GM12892 (cell line): ENCODE data around the gene GLOD4.

Experiments
- DNase-seq: peaks from one replicate; pipeline ENCODE4 v3.0.0; 2011; ENCODE audit not compliant: insufficient read length
- FAIRE-seq: peaks from 2 replicates; lab custom pipeline; 2011; peaks lifted over from hg19 to GRCh38; lab: Jason Lieb, UNC
- POLR2A ChIP-seq: IDR thresholded peaks from 2 replicates; pipeline ENCODE4 v1.6.1; 2011; ENCODE audit warnings: low read depth, low read length, control low read depth
- POLR2AphosphoS5 ChIP-seq: IDR thresholded peaks from 2 replicates; pipeline ENCODE4 v1.6.1; 2011; ENCODE audit warnings: low read depth, low read length, control low read depth
- TAF1 ChIP-seq: IDR thresholded peaks from 2 replicates; pipeline ENCODE4 v1.6.1; 2011; ENCODE audit warnings: low read depth, mild to moderate bottlenecking, control low read depth, low read length, borderline replicate concordance

The GLOD4 gene

GRCh38 chr17:743139-743538 is 38.9 kb downstream of the GLOD4 start:
- TF ChIP-seq POLR2A (no peak), TAF1 (no peak), POLR2AphosphoS5 (peak; percentile 32; the same call in 1 of the 2 replicates)
- DNase-seq (no peak), FAIRE-seq (no peak)

GRCh38 chr17:742147-742793 is 39.8 kb downstream of the GLOD4 start:
- TF ChIP-seq POLR2AphosphoS5 (peak; percentile 26; the same call in 1 of the 2 replicates), TAF1 (no peak), POLR2A (peak; percentile 62; the same call in 1 of the 2 replicates)
- no peak for FAIRE-seq

DNA sequence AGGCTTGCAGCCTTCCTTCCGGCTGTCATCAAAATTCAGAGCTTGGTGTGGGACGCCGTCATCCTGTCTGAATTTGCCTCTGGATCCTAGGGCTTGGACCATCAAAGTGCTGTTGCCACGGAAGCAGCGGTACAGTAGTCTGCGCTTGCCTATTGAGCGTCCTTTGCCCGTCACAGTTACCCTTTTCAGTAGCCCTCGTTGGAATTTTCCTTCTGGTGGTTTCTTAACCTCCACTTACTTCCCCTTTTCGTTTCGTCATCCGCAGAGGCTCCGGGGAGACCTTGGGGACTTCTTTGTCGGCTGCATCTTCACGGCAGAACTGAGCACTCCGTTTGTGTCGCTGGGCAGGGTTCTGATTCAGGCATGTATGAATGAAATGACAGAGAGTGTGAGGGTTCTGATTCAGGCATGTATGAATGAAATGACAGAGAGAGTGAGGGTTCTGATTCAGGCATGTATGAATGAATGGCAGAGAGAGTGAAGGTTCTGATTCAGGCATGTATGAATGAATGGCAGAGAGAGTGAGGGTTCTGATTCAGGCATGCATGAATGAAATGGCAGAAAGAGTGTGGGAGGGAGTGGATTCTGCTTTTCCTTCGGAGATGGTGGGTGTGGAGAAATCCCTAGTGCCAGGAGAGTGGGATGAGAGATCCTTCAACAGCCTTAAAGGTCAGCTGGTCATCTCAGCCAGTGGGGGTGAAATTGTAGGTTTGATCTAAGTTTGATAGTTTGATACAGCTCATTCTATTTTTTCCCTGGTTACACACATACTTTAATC is 41.7 kb downstream of the GLOD4 start:
- DNase-seq (peak; percentile 49), FAIRE-seq (peak; percentile 96)
- TF ChIP-seq POLR2A: peak; percentile 49; the same call in 1 of the 2 replicates
- TF ChIP-seq TAF1: no peak
- TF ChIP-seq POLR2AphosphoS5: no peak

More at GRCh38 chr17:742147-742793, 39.8 kb downstream of the GLOD4 start:
- DNase-seq: no peak

- no peak for FAIRE-seq
- TF ChIP-seq TAF1 (no peak), POLR2A (no peak), POLR2AphosphoS5 (no peak)
- DNase-seq: no peak
Observed at GRCh38 chr17:737561-738113, 44.4 kb downstream of the GLOD4 start.

DNA sequence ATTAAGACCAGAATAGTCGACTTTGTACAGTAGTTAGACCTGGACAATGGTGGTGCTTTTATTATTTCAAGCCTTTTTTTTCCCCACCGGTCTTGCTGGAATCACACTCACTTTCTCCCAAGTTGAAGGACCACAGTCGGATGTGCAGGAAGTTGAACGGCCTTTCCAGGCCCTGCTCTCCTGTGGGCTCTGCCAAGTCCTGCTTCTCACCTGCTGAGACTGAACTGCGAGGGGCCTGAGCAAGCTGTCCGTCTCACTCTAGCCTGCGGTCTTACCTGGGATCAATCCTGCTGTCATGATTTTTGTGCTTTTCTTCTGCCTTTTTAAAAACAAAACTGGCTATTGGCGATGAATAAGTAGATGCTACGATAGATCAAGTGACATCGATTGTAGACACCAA is 48.3 kb downstream of the GLOD4 start:
- FAIRE-seq (no peak), DNase-seq (no peak)
- TF ChIP-seq TAF1: no peak
- no peak for TF ChIP-seq POLR2A
- TF ChIP-seq POLR2AphosphoS5: no peak

GRCh38 chr17:732902-733720 is 49.0 kb downstream of the GLOD4 start:
- FAIRE-seq: peak; percentile 91

GRCh38 chr17:732067-732901 is 49.8 kb downstream of the GLOD4 start, which contains the start of gene TLCD3A:
Gene TLCD3A, plus strand, starts transcription at chr17:732596. Its CDS starts 52 bp downstream, at chr17:732648.
- 0 out of 2 replicates have a peak, but pooled peaks have one; percentile 24 for TF ChIP-seq POLR2AphosphoS5
- no peak for TF ChIP-seq POLR2A
- DNase-seq: peak; percentile 65

More at GRCh38 chr17:732902-733720, 49.0 kb downstream of the GLOD4 start:
- TF ChIP-seq POLR2AphosphoS5: no peak
- no peak; the same call in 1 of the 2 replicates for TF ChIP-seq POLR2A
- no peak for TF ChIP-seq TAF1
- DNase-seq: peak; percentile 42

DNA sequence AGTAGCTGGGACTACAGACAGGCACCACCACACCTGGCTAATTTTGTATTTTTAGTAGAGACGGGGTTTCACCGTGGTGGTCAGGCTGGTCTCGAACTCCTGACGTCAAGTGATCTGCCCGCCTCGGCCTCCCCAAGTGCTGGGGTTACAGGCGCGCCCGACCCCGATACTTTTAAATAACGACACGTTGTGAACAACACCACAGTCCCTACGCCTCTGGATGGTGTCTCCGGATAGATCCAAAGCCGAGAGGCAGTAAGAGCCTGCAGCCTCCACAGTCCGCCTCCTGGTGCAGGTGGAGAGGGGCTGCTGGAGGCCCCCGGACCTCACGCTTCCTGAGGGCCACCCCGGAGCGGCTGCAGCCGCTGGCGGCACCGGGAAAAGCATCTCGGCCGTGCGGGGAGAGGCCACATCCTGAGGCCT is 50.4 kb downstream of the GLOD4 start:
- DNase-seq (no peak), FAIRE-seq (no peak)
- TF ChIP-seq POLR2A (no peak), TAF1 (no peak), POLR2AphosphoS5 (no peak)

More at GRCh38 chr17:732067-732901, 49.8 kb downstream of the GLOD4 start, which contains the start of gene TLCD3A:
- no peak for FAIRE-seq

DNA sequence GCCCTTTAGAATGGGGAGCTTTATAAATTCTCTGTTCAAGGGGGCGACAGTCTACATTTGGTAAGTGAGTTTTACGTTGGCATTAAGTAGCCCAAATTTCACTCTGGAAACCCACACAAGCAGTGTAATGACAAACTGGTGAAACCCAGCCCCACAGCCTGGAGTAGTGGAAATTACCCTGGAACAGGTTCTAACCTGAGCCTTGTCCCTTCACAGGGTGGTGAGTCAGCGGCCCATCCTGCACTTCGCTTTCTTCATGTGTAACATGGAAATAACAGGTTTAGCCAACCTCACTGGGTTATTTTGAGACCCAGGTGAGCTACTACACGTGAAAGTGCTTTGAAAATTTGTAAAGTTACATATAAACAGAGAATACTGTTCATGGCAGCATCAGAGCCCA is 53.2 kb downstream of the GLOD4 start:
- no peak for DNase-seq
- no peak for TF ChIP-seq TAF1
- no peak for TF ChIP-seq POLR2AphosphoS5
- no peak for TF ChIP-seq POLR2A
- no peak for FAIRE-seq

DNA sequence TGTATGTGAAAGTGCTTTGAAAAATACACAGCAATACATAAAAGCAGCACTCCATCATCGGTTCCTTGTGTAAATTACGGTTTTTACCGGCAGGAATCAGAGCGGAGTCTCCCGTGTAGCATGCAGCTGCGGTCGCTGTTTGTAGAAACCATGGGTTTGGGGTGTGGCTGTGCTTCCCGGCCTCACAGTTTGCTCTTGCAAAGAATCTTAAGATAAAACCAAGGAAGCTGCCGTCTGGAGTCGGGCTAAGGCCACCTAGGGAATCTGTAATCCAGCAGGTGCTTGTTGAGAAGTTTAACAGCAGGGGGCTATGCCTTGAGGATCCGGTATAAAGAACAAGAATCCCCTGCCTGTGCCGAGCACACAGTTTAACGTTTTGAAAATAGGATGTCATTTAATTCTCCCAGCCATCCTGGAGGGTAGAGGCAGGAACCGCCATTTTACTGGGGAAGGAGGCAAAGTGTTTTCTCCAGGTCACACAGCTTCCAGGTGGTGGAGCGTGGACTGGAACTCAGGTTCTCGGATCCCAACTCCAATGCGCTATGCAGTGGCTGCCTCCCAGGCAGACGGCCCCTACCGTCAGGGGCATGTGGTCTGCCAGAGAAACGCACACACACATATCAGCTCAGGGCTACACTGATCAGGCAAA is 55.7 kb downstream of the GLOD4 start:
- no peak for FAIRE-seq
- TF ChIP-seq POLR2A (no peak), POLR2AphosphoS5 (no peak), TAF1 (no peak)
- no peak for DNase-seq

DNA sequence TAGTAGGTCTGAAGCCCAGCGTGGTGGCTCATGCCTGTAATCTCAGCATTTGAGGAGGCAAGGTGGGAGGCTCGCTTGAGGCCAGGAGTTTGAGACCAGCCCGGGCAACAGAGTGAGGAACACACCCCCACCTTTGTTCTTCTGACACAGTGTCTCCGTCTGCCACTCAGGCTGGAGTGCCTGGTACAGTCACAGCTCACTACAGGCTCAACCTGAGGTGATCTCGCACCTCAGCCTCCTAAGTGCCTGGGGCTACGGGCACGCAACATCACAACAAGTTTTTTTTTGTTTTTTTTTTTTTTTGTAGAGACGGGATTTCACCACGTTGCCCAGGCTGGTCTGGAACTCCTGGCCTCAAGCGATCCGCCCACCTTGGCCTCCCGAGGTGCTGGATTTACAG is 56.3 kb downstream of the GLOD4 start:
- TF ChIP-seq POLR2A (no peak), POLR2AphosphoS5 (no peak), TAF1 (no peak)
- DNase-seq (no peak), FAIRE-seq (no peak)
